Neural crest cell (in vitro differentiated cells): Measurements from ENCODE around the gene PABPN1. TPM values are rescaled to one million over a fixed set of nuclear protein-coding genes. Genes with fewer than 3 reads are reported as not detected.
"Not testable (repeated sequence)": the region's sequence is repeated elsewhere in the genome, so short reads cannot be mapped to it uniquely, and the experiment has no call there.

Source experiments
- DNase-seq: peaks from one replicate; pipeline ENCODE4 v3.0.0; 2021; ENCODE audit warnings: low read depth, mixed read lengths, low spot score
- H3K27ac Mint-ChIP-seq: one replicate; pipeline ENCODE4 v1.8.0; 2021; ENCODE audit warnings: mild to moderate bottlenecking, mixed read lengths; ENCODE audit not compliant: unreplicated experiment
- H3K27me3 Mint-ChIP-seq: 2 replicates; pipeline ENCODE4 v1.8.0; 2021; ENCODE audit warnings: low read depth, mild to moderate bottlenecking, mixed read lengths
- H3K36me3 Mint-ChIP-seq: 2 replicates; pipeline ENCODE4 v1.8.0; 2021; ENCODE audit warnings: low read depth, mild to moderate bottlenecking, mixed read lengths
- H3K4me1 Mint-ChIP-seq: 2 replicates; pipeline ENCODE4 v1.8.0; 2021; ENCODE audit warnings: mixed read lengths
- H3K4me3 Mint-ChIP-seq: one replicate; pipeline ENCODE4 v1.8.0; 2021; ENCODE audit warnings: mild to moderate bottlenecking, mixed read lengths
- H3K9me3 Mint-ChIP-seq: 2 replicates; pipeline ENCODE4 v1.8.0; 2021; ENCODE audit warnings: mixed read lengths
- long read RNA-seq: library from polyadenylated mRNA; unstranded; transcript quantifications from one replicate; pipeline ENCODE4 v2.0.0, GENCODE V29; 2020
- total RNA-seq: library from RNA; stranded (reverse); gene quantifications from 2 replicates; pipeline ENCODE4 v1.2.1, GENCODE V29; 2021
- TF ChIP-seq, protein P1 (sequence below): fragments of 200-600 bp; sonication (generic); conservative IDR thresholded peaks from 2 replicates; pipeline ENCODE4 v1.5.0; 2021; ENCODE audit warnings: antibody characterized with exemption, mild to moderate bottlenecking

The PABPN1 gene, protein sequence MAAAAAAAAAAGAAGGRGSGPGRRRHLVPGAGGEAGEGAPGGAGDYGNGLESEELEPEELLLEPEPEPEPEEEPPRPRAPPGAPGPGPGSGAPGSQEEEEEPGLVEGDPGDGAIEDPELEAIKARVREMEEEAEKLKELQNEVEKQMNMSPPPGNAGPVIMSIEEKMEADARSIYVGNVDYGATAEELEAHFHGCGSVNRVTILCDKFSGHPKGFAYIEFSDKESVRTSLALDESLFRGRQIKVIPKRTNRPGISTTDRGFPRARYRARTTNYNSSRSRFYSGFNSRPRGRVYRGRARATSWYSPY
- total RNA-seq, result 375 and 379 TPM in 2 replicates
- long read RNA-seq, transcript PABPN1-207 (6 exons, 1,220 nt), result major isoform, 8 of 11 reads
- long read RNA-seq, partial matches to known transcripts, result 0 of 11 reads
- long read RNA-seq, other reads (novel, unspliced or antisense), result 3 of 11 reads

GRCh38 chr14:23320584-23321571 lies at the start of gene PABPN1:
PABPN1 (plus strand) TSS chr14:23321457; CDS start chr14:23321470, 13 bp downstream.
- peak within 1 kb of the TSS; percentile 100 for H3K4me3 Mint-ChIP-seq
- DNase-seq, result peak; percentile 91
- TF ChIP-seq, protein P1, sequence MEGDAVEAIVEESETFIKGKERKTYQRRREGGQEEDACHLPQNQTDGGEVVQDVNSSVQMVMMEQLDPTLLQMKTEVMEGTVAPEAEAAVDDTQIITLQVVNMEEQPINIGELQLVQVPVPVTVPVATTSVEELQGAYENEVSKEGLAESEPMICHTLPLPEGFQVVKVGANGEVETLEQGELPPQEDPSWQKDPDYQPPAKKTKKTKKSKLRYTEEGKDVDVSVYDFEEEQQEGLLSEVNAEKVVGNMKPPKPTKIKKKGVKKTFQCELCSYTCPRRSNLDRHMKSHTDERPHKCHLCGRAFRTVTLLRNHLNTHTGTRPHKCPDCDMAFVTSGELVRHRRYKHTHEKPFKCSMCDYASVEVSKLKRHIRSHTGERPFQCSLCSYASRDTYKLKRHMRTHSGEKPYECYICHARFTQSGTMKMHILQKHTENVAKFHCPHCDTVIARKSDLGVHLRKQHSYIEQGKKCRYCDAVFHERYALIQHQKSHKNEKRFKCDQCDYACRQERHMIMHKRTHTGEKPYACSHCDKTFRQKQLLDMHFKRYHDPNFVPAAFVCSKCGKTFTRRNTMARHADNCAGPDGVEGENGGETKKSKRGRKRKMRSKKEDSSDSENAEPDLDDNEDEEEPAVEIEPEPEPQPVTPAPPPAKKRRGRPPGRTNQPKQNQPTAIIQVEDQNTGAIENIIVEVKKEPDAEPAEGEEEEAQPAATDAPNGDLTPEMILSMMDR, result no peak
- peaks cover 5% of the 10 kb centered on the region for H3K27me3 Mint-ChIP-seq
- peak within 1 kb of the TSS; percentile 99 for H3K27ac Mint-ChIP-seq
- peaks cover 27% of the 10 kb centered on the region for H3K36me3 Mint-ChIP-seq
- H3K4me1 Mint-ChIP-seq, result peaks cover 32% of the 10 kb centered on the region
- H3K9me3 Mint-ChIP-seq, result peaks cover 4% of the 10 kb centered on the region

DNA sequence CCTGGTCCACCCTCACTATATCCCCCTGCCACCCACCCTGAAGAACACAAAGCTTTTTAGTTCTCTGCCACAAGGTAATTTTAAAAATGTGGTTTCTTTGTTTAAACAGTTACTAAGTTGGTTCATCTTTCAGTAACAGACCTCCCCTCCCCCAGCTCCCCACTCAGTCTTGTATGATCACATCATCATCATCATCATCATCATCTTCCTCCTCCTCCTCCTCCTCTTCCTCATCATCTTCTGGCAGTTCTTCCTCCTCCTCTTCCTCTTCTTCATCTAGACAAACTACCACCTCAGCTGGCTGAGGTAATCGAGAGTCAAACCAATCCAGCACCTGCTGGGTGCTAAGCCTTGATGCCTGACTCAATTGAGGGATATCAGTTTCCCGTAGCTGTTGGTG lies 45.8 kb upstream of the PABPN1 start:
- Mint-ChIP-seq H3K27ac (no peak overlapping the region), H3K4me3 (no peak overlapping the region), H3K27me3 (no peaks in the 10 kb centered on the region), H3K4me1 (peaks cover 12% of the 10 kb centered on the region), H3K9me3 (no peaks in the 10 kb centered on the region), H3K36me3 (peaks cover 4% of the 10 kb centered on the region)
- DNase-seq, result no peak
- TF ChIP-seq, protein P1, result no peak

GRCh38 chr14:23277189-23277588 lies 44.1 kb upstream of the PABPN1 start:
- DNase-seq, result no peak
- no peaks in the 10 kb centered on the region for H3K27me3 Mint-ChIP-seq
- peaks cover 19% of the 10 kb centered on the region for H3K4me1 Mint-ChIP-seq
- H3K27ac Mint-ChIP-seq, result no peak overlapping the region
- no peaks in the 10 kb centered on the region for H3K9me3 Mint-ChIP-seq
- H3K4me3 Mint-ChIP-seq, result no peak overlapping the region
- TF ChIP-seq, protein P1, result no peak
- H3K36me3 Mint-ChIP-seq, result peaks cover 4% of the 10 kb centered on the region

DNA sequence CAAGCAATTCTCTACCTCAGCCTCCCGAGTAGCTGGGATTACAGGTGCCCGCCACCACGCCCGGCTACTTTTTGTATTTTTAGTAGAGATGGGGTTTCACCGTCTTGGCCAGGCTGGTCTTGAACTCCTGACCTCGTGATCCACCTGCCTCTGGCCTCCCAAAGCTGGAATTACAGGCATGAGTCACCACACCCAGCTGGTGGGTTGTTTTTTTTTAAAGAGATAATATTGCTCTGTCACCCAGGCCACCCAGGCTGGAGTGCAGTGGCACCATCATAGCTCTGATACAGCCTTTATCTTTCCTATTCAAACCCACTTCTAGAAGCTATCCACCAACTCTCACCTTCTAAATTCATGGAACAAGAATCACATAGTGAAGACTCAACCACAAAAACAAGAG lies 43.3 kb upstream of the PABPN1 start:
- not testable (repeated sequence) for H3K36me3 Mint-ChIP-seq, DNase-seq, H3K27me3 Mint-ChIP-seq, H3K9me3 Mint-ChIP-seq, H3K4me3 Mint-ChIP-seq, H3K27ac Mint-ChIP-seq
- peaks cover 22% of the 10 kb centered on the region for H3K4me1 Mint-ChIP-seq

DNA sequence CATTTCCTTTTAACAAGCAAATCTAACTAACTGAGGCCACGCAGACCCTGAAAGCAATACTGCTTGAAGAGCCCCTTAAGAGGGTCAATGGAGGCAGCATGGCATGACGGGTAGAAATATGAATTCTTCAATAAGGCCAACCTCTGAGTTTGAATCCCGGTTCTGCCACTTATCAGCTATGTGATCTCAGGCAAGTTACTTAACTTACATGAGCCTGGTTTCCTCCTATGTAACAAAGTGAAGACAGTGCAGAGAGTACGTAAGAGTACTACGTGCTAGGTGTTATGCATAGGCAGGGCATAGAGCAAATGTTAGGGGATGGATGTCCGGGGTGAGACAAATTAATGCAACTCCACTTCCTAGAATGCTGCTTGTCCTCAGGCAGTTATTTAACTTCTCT lies 40.0 kb upstream of the PABPN1 start:
- TF ChIP-seq, protein P1, result no peak
- Mint-ChIP-seq H3K4me1 (peaks cover 46% of the 10 kb centered on the region), H3K27me3 (no peaks in the 10 kb centered on the region), H3K9me3 (no peaks in the 10 kb centered on the region), H3K4me3 (peak overlapping the region; percentile 56), H3K27ac (no peak overlapping the region), H3K36me3 (no peaks in the 10 kb centered on the region)
- no peak for DNase-seq
